ENCODE results near the gene C1orf94. TPM values are rescaled to one million over a fixed set of nuclear protein-coding genes. Genes with fewer than 3 reads are reported as not detected.
"Not testable (repeated sequence)": the region's sequence is repeated elsewhere in the genome, so short reads cannot be mapped to it uniquely, and the experiment has no call there.

C1orf94 gene
- total and polyA plus RNA-seq, 4 donors: not detected

- H3K36me3 ChIP-seq (ENCODE audit: control insufficient read depth in 4 of 4, insufficient read depth in 4 of 4, low read length in 4 of 4): no peaks in the 10 kb centered on the region
- no peak overlapping the region for H3K4me3 ChIP-seq
- DNase-seq (no peak), ATAC-seq (ENCODE audit: insufficient read depth, low FRiP score) (no peak)
- no peak overlapping the region for H3K9ac ChIP-seq (ENCODE audit: insufficient read depth in 1 of 2, low read length in 2 of 2)
- 83 to 91% methylated on average over 6 of the region's 6 CpGs for WGBS, 2 donors
- peaks cover 0 to 6% (median 0%) of the 10 kb centered on the region in 4 donors for H3K9me3 ChIP-seq (ENCODE audit: control insufficient read depth in 4 of 4, insufficient read depth in 3 of 4, low read length in 3 of 4)
- peaks cover 11 to 62% (median 32%) of the 10 kb centered on the region in 3 donors for H3K27me3 ChIP-seq (ENCODE audit: control insufficient read depth in 3 of 3, insufficient read depth in 3 of 3, low read length in 2 of 3)
- TF ChIP-seq CTCF (IDR thresholded peaks at IDR 0.05; ENCODE audit: control extremely low read depth, extremely low read depth): no peak
- peaks cover 0 to 2% (median 0%) of the 10 kb centered on the region in 5 donors for H3K4me1 ChIP-seq (ENCODE audit: control insufficient read depth in 5 of 5, insufficient read depth in 5 of 5, low read length in 5 of 5)
- H3K27ac ChIP-seq (ENCODE audit: low read depth in 1 of 2, low read length in 1 of 2): no peak overlapping the region
Observed at GRCh38 chr1:34175744-34176143, 963 bp upstream of the C1orf94 start.

- WGBS, 2 donors: 62 to 66% methylated on average over 2 of the region's 2 CpGs
- Histone ChIP-seq H3K4me3 (no peak overlapping the region), H3K9ac (ENCODE audit: insufficient read depth in 1 of 2, low read length in 2 of 2) (no peak overlapping the region), H3K4me1 (ENCODE audit: control insufficient read depth in 5 of 5, insufficient read depth in 5 of 5, low read length in 5 of 5) (peaks cover 0 to 2% (median 0%) of the 10 kb centered on the region in 5 donors), H3K27me3 (ENCODE audit: control insufficient read depth in 3 of 3, insufficient read depth in 3 of 3, low read length in 2 of 3) (peaks cover 11 to 53% (median 32%) of the 10 kb centered on the region in 3 donors), H3K27ac (ENCODE audit: low read depth in 1 of 2, low read length in 1 of 2) (no peak overlapping the region), H3K9me3 (ENCODE audit: control insufficient read depth in 4 of 4, insufficient read depth in 3 of 4, low read length in 3 of 4) (peaks cover 0 to 6% (median 0%) of the 10 kb centered on the region in 4 donors), H3K36me3 (ENCODE audit: control insufficient read depth in 4 of 4, insufficient read depth in 4 of 4, low read length in 4 of 4) (no peaks in the 10 kb centered on the region)
- no peak for TF ChIP-seq CTCF (IDR thresholded peaks at IDR 0.05; ENCODE audit: control extremely low read depth, extremely low read depth)
- ATAC-seq (ENCODE audit: insufficient read depth, low FRiP score): no peak
- DNase-seq: no peak
Observed at GRCh38 chr1:34178072-34178471, 1.4 kb downstream of the C1orf94 start.

GRCh38 chr1:34183381-34183780 lies 6.7 kb downstream of the C1orf94 start:
- 85 to 86% methylated on average over 4 of the region's 4 CpGs for WGBS, 2 donors
- not testable (repeated sequence) for H3K9me3 ChIP-seq (ENCODE audit: control insufficient read depth in 4 of 4, insufficient read depth in 3 of 4, low read length in 3 of 4); H3K4me3 ChIP-seq; ATAC-seq (ENCODE audit: insufficient read depth, low FRiP score); H3K4me1 ChIP-seq (ENCODE audit: control insufficient read depth in 5 of 5, insufficient read depth in 5 of 5, low read length in 5 of 5); H3K27ac ChIP-seq (ENCODE audit: low read depth in 1 of 2, low read length in 1 of 2); H3K36me3 ChIP-seq (ENCODE audit: control insufficient read depth in 4 of 4, insufficient read depth in 4 of 4, low read length in 4 of 4); DNase-seq; H3K9ac ChIP-seq (ENCODE audit: insufficient read depth in 1 of 2, low read length in 2 of 2)
- peaks cover 3 to 18% (median 4%) of the 10 kb centered on the region in 3 donors for H3K27me3 ChIP-seq (ENCODE audit: control insufficient read depth in 3 of 3, insufficient read depth in 3 of 3, low read length in 2 of 3)

- ATAC-seq (ENCODE audit: insufficient read depth, low FRiP score): no peak
- peaks cover 0 to 7% (median 0%) of the 10 kb centered on the region in 3 donors for H3K27me3 ChIP-seq (ENCODE audit: control insufficient read depth in 3 of 3, insufficient read depth in 3 of 3, low read length in 2 of 3)
Observed at GRCh38 chr1:34186741-34187494, 10.2 kb downstream of the C1orf94 start.

More at GRCh38 chr1:34186741-34187494, 10.2 kb downstream of the C1orf94 start:
- Histone ChIP-seq H3K36me3 (ENCODE audit: control insufficient read depth in 4 of 4, insufficient read depth in 4 of 4, low read length in 4 of 4) (no peaks in the 10 kb centered on the region), H3K9me3 (ENCODE audit: control insufficient read depth in 4 of 4, insufficient read depth in 3 of 4, low read length in 3 of 4) (peaks cover 0 to 13% (median 0%) of the 10 kb centered on the region in 4 donors), H3K4me1 (ENCODE audit: control insufficient read depth in 5 of 5, insufficient read depth in 5 of 5, low read length in 5 of 5) (no peaks in the 10 kb centered on the region), H3K27ac (ENCODE audit: low read depth in 1 of 2, low read length in 1 of 2) (no peak overlapping the region), H3K4me3 (no peak overlapping the region), H3K9ac (ENCODE audit: insufficient read depth in 1 of 2, low read length in 2 of 2) (no peak overlapping the region)
- no peak for DNase-seq
- 75 to 82% methylated on average over 12 of the region's 12 CpGs for WGBS, 2 donors
- TF ChIP-seq CTCF (IDR thresholded peaks at IDR 0.05; ENCODE audit: control extremely low read depth, extremely low read depth): no peak

All from lung (tissue), 12 donors.